OCI-M1 (cell line): ENCODE results near the gene ALPK1.
"Not testable (repeated sequence)": the region's sequence is repeated elsewhere in the genome, so short reads cannot be mapped to it uniquely, and the experiment has no call there.

Experiments
- DNase-seq: peaks from one replicate; lab custom pipeline; 2025; lab: John Stamatoyannopoulos, UW

Gene ALPK1

DNA sequence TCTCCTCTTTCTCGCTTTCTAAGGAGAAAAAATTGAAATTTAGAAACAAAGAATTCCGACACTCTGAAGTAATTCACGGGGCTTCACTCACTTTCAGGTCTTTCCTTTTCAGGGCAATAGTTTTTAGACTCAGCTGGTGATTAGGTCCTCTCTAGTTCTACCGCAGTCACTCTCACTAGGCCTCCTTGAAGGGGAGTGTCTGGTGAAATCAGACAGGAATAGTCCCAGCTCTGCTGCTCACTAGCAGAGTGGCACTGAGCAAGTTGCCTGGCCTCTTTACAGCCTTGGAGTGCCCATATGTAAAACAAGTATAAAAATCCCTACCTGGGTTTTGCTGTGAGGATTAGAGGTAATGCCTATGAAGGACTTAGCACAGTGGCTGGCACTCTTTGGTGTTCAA, 154.7 kb downstream of the ALPK1 start:
- no peak for DNase-seq

DNA sequence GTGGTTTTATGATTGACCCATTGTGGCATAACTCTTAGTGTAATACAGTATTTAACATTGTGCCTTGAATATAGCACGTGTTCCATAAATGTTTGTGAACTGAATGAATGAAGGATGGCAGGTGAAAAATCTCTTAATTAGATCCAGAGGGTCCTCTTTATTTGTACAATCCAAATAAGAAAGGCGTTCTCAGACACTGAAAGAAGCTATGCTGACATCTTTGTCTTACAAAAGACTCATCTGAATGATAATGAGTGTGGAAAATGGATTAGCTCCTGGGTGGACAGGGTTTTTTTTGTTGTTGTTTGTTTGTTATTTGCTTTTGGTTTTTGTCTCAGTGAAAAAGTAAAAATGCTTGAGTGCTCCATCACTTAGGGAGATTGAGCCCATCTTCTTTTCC, 156.2 kb downstream of the ALPK1 start:
- DNase-seq, result no peak

DNA sequence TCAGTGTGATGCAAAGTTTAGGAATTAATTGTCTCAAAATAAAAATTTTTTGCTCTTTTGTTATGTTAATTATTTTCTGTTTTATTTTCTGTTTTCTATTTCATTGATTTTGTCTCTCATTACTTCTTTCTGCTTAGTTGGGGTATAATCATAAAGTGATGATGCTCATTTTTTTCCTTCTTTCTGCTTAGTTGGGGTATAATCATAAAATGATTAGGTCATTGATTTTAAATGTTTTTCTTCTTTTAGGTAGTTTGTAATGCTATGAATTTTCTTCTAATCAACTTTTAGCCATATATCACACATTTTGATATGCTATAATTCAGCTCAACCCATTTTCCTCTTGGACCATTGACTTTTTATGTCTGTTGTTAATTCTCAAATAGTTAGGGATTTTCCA, 175.1 kb downstream of the ALPK1 start:
- DNase-seq, result no peak

DNA sequence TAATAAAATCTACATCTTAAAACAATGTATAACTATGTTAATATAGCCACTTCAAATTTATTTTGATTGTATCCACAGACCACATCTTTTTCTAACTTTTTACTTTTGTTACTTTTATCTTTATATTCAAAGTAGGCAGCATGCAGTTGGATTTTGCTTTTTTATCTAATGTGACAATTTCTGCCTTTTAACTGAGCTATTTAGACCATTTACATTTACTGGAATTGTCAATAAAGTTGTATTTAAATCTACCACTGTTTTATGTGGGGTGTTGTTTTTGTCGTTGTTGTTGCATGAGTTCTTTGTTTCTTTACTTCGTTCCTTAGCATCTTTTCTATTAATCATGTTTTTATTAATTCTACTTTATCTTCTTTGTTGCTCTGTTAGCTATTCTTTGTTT, 176.8 kb downstream of the ALPK1 start:
- no peak for DNase-seq

DNA sequence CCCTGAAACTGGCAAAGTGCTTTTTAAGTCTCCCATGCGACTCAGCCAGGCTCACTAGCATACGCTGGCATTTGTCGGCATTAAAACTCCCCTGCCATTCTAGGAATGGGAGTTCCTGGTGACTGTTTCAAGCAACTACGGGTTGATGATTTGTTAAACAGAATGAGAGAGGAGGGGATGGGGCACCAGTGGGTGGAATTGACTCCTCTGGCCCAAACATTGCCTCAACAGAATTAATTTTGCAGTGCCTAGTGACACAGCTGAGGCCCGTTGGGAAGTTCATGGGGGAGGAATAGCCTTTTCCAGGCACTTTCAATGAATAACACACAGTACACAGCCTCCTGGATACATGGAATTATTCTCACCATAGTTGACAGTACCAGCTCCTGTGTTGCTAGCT, 188.8 kb downstream of the ALPK1 start:
- no peak for DNase-seq

DNA sequence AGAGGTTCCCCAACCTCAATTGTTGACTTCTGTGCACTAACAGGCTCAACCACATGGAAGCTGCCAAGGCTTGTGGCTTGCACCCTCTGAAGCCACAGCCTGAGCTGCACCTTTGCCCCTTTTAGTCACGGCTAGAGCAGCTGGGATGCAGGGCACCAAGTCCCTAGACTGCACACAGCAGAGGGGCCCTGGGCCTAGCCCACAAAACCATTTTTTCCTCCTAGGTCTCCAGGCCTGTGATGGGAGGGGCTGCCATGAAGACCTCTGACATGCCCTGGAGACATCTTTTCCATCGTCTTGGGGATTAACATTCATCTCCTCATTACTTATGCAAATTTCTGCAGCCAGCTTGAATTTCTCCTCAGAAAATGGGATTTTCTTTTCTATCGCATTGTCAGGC, 193.6 kb downstream of the ALPK1 start:
- DNase-seq, result not testable (repeated sequence)
